Bronchial epithelial cell (primary cell): ENCODE results near the gene HDAC4. TPM values are rescaled to one million over a fixed set of nuclear protein-coding genes. Genes with fewer than 3 reads are reported as not detected.
A peak's percentile ranks its signal among the peaks of the same experiment; 100 is the strongest.
"Not testable (repeated sequence)": the region's sequence is repeated elsewhere in the genome, so short reads cannot be mapped to it uniquely, and the experiment has no call there.

ENCODE experiments used
- DNase-seq: peaks from one replicate; pipeline ENCODE4 v3.0.0-alpha.2; 2010; ENCODE audit warnings: low read depth
- FAIRE-seq: peaks from 2 replicates; lab custom pipeline; 2011; peaks lifted over from hg19 to GRCh38; lab: Jason Lieb, UNC
- H3K27me3 ChIP-seq: 2 replicates; pipeline ENCODE4 v1.5.1; 2011; ENCODE audit warnings: low read length; ENCODE audit not compliant: control insufficient read depth, insufficient read depth
- H3K36me3 ChIP-seq: 2 replicates; pipeline ENCODE4 v1.5.1; 2011; ENCODE audit warnings: low read length; ENCODE audit not compliant: control insufficient read depth, insufficient read depth
- H3K4me3 ChIP-seq: 2 replicates; pipeline ENCODE4 v1.5.1; 2011; ENCODE audit warnings: mild to moderate bottlenecking, low read depth, low read length, control low read depth
- CTCF ChIP-seq: IDR thresholded peaks from 2 replicates; pipeline ENCODE4 v1.5.1; 2011; ENCODE audit warnings: mild to moderate bottlenecking, moderate library complexity, low read length, control low read depth, inconsistent platforms; ENCODE audit not compliant: insufficient read depth, severe bottlenecking
- total RNA-seq: library from RNA; depleted of rRNA; stranded (reverse); fragments of >200 nt; gene quantifications from 2 replicates; pipeline ENCODE4 v1.2.1, GENCODE V29; 2014

HDAC4 gene
- total RNA-seq, 1 donor from 2014 or later = 5.3 TPM

- no peak for DNase-seq
- no peak for FAIRE-seq
Observed at GRCh38 chr2:239040152-239040761, 360.6 kb downstream of the HDAC4 start.

GRCh38 chr2:239039479-239039861 lies 361.4 kb downstream of the HDAC4 start:
- FAIRE-seq (peak; percentile 23), DNase-seq (no peak)
- H3K27me3 ChIP-seq = no peaks in the 10 kb centered on the region
- H3K36me3 ChIP-seq = no peaks in the 10 kb centered on the region
- no peak overlapping the region for H3K4me3 ChIP-seq
- TF ChIP-seq CTCF = no peak

More at GRCh38 chr2:239040152-239040761, 360.6 kb downstream of the HDAC4 start:
- Histone ChIP-seq H3K36me3 (no peaks in the 10 kb centered on the region), H3K27me3 (no peaks in the 10 kb centered on the region), H3K4me3 (no peak overlapping the region)
- TF ChIP-seq CTCF = no peak

GRCh38 chr2:239038773-239039478 lies 361.9 kb downstream of the HDAC4 start:
- no peaks in the 10 kb centered on the region for H3K27me3 ChIP-seq
- no peaks in the 10 kb centered on the region for H3K36me3 ChIP-seq
- DNase-seq (no peak), FAIRE-seq (no peak)
- TF ChIP-seq CTCF = no peak
- no peak overlapping the region for H3K4me3 ChIP-seq

GRCh38 chr2:239038284-239038683 lies 362.5 kb downstream of the HDAC4 start:
- H3K4me3 ChIP-seq, FAIRE-seq, H3K27me3 ChIP-seq, H3K36me3 ChIP-seq, DNase-seq: not testable (repeated sequence)

- DNase-seq (no peak), FAIRE-seq (no peak)
- Histone ChIP-seq H3K27me3 (no peaks in the 10 kb centered on the region), H3K36me3 (no peaks in the 10 kb centered on the region), H3K4me3 (no peak overlapping the region)
- no peak for TF ChIP-seq CTCF
Observed at GRCh38 chr2:239037559-239037910, 363.3 kb downstream of the HDAC4 start.

GRCh38 chr2:239036819-239037558 lies 363.8 kb downstream of the HDAC4 start:
- DNase-seq (no peak), FAIRE-seq (no peak)
- no peak for TF ChIP-seq CTCF
- Histone ChIP-seq H3K4me3 (no peak overlapping the region), H3K27me3 (no peaks in the 10 kb centered on the region), H3K36me3 (no peaks in the 10 kb centered on the region)
